GM19238 (cell line): ENCODE measurements around the gene PIP5KL1.
"Not testable (repeated sequence)": the region's sequence is repeated elsewhere in the genome, so short reads cannot be mapped to it uniquely, and the experiment has no call there.

Experiments
- DNase-seq: peaks from one replicate; pipeline ENCODE4 v3.0.0; 2011; ENCODE audit warnings: low spot score; ENCODE audit not compliant: insufficient read length

PIP5KL1 gene

DNA sequence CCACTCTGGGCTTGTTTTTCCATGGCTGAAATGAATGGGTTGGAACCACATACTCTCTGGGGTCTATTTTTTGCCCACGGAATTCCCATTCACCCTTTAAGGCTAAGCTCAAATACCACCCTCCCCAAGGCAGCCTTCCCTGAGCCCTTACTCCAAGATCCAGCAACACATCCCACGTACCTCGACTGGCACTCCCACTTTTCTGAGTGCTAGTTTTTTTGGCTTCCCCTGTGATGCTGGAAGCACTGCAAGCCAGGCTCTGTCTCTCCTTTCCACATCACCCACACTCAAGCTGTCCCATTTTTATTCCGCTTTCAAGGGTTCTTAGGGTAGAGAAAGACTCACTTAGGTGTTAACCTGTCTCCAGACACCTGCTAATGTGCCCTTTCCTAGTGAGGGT, 37.2 kb downstream of the PIP5KL1 start:
- no peak for DNase-seq

DNA sequence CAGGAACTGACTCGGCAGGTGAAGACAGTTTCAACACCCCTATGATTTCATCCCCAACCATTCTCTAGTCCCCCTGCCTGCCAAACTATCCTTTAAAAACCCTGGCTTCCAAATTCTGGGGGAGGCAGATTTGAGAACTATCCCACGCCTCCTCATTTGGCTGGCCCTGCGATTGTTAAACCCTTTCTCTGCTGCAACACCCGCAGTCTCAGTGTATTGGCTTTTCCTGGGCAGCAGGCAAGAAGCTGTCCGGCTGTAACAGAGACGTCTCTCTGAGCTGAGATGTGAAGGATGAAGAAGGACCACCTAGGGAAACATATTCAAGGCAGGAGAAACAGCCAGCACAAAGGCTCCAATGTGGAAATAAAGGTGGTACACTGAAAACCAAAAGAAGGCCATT, 37.7 kb downstream of the PIP5KL1 start:
- DNase-seq, result no peak

DNA sequence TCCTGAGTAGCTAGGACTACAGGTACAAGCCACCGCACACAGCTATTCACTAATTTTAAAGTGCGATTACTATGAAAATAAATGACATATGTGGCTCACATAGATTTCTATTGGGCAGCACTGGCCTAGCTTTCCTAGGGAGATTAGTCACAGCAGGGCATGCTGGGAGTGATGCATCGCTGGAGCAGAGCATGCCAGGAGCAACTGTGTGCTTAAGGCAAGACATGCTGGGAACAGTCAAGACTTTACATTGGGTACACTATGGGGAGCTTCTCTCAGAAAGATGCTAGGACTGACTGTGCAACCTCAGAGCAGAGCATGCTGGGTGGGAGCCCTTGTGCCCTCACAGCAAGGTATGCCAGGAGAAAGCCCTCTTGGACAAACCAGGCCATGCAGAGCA, 40.5 kb downstream of the PIP5KL1 start:
- no peak for DNase-seq

DNA sequence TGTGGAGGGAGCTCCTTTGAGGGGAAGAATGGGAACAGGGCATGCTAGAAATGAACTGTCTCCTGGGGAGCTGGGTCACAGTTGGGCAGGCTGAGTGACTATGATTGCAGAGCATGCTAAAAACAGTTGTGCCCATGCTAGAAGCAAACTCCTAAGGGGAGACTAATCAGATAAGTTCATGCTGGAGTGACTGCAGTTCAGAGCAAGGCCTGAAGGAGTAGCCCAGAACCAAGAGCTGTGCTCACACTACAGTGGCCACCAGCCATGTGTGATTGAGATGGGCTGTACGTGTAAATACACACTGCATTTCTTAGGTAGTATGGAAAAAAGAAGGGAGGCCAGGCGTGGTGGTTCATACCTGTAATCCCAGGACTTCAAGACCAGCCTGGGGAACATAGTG, 42.8 kb downstream of the PIP5KL1 start:
- no peak for DNase-seq

DNA sequence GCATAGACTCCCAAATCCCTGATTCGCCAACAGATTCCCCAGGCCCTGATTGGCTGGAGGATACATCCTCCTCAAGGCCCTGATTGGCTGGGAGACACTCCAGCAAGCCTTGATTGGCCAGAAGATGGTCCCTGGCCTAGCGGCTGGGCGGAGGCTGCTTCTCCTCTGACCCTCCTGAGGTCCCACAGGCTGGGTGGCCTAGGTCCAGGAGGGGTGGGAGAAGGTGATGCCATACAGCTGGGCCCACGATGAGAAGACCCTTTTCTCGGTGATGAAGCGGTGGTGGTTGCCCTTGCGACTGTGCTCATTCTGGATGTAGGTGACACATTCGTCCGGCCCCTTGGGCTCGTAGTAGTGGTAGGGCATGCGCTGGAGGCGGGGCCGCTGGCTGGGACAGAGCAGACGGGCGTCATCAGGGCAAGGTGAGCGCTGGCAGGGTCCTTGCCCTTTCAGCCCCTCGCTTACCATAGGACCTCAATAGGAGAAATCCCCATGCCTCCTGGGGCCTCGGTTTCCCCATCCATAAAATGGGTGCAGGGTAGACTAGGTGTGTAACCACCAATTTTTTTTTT, 44.1 kb downstream of the PIP5KL1 start:
- DNase-seq, result no peak

GRCh38 chr9:127885508-127886281, 44.9 kb downstream of the PIP5KL1 start:
- no peak for DNase-seq

DNA sequence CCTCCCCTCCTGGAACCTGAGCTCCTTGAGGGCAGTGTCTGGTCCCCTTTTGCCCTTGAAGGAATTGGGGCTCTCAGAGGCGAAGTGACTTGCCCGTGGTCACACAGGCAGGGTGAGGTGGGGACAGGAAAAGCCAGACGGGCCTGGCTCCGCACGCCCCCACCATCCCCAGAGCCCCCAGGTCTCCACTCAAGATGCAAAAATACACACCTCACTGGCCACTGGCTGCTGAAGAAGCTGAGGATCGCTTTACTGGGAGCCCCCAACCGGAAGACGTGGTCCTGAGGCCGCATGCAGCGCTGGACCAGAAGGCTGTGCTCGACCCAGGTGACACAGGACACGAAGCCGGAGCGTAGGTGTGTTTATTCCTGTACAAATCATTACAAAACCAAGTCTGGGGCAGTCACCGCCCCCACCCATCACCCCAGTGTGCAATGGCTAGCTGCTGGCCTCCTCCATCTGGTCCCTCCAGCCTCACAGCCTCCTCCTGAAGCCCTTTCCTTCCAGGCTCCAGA, 45.5 kb downstream of the PIP5KL1 start:
- no peak for DNase-seq

- DNase-seq, result no peak
These were observed 46.1 kb downstream of the PIP5KL1 start for GRCh38 chr9:127884427-127884911.

DNA sequence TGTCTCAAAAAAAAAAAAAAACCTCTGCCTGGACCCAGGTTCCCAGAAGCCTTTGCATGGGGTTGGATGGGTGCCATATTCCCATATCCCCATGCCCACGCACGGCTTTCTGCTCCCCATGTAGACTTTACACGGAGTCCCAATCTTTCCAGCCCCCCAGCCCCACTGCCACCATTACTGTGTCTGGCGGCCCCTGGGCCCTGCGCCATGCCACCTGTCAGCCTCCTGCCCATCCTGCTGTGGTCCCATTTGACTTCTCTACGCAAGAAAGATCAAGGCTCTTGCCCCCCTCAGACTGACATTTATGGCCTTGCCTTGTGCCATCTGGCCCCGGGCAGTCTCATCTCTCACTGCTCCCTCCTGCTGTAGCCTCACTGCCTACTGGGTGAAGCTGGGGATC, 46.6 kb downstream of the PIP5KL1 start:
- DNase-seq, result no peak

- DNase-seq, result not testable (repeated sequence)
These were observed 48.9 kb downstream of the PIP5KL1 start for GRCh38 chr9:127881715-127882114.

DNA sequence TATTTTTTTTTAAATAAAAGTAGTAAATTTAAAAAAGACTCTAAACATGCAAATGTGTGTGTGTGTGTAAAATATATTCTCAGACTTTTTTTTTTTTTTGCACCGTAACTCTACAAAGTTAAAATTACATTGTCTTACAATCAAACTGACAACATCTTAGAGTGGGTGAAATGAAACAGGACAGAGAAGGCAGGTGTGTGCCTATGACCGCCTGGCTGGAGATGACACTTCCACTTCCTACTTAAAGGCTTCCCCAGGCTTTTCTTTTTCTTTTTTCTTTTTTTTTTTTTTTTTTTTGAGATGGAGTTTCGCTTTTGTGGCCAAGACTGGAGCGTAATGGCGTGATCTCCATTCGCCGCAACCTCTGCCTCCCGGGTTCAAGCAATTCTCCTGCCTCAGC, 50.4 kb downstream of the PIP5KL1 start:
- no peak for DNase-seq

DNA sequence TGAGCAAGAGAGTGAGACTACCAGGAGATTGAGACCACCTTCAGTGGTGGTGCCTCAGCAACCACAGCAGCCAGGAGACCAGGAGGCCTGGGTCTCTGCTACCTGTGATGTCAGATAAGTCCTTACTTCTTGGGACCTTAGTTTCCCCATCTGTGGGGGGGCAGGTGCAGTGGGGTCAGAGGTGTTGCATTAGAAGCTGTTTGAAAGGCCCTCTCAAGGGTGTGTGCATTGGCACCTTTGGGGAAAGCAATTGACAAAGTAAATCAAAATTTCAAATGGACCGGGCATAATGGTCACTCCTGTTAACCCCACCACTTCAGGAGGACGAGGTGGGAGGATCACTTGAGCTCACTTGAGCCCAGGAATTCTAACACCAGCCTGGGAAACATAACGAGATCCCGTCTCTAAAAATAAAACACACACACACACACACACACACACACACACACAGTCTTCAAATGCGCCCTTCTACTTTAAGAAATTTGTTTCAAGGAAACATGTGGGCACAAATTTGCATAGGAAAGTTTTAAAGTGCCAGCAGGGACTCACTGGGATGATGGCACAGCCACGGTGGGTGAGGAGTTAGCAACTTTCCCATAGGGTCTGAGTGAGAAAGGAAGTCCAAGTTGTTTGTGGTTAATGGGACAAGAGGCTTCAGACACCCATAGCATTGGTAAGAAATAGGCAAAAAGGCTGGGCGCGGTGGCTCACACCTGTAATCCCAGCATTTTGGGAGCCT, 51.8 kb downstream of the PIP5KL1 start:
- DNase-seq, result no peak

- no peak for DNase-seq
These were observed 52.5 kb downstream of the PIP5KL1 start for GRCh38 chr9:127878001-127878651.

GRCh38 chr9:127877566-127877998, 53.0 kb downstream of the PIP5KL1 start, which contains the start of gene AK1:
Gene AK1 (minus strand): TSS chr9:127877675. CDS start chr9:127874617, 3,058 bp downstream.
- DNase-seq, result no peak

DNA sequence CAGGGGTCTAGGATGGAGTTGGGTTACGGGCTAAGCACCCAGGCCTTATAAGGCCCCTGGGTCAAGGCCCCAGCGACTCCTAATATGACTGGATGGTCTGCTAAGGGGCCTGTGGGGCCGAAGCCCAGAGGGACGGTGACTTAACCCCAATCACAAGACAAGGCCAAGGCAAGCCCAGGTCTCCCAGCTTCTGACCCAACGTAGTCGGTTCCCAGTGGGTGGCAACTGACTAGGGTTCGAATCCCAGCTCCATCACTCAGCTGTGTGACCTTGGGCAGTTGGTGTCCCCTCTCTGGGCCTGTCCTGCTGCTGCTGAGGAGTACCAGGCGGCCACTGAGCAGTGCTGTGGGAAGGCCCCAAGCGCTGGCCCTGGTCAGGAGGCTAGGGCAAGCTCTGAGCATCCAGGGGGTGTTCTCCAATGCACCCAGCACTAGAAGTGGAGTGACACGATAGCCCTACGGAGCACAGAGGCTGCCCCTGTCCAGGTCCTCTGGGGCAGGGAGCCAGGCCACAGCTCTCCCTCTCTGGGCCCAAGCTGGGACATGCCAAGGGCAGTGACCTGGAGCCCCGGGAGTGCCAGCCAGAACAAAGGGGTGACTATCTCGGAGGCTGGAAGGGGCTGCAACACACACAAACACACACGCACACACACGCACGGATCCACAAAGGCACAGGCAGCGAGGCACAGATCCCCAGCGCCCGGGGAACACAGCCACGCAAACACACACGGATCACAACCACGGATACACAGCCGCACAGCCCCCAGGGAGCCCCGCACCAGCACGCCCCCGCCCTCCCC, 53.6 kb downstream of the PIP5KL1 start:
- no peak for DNase-seq

DNA sequence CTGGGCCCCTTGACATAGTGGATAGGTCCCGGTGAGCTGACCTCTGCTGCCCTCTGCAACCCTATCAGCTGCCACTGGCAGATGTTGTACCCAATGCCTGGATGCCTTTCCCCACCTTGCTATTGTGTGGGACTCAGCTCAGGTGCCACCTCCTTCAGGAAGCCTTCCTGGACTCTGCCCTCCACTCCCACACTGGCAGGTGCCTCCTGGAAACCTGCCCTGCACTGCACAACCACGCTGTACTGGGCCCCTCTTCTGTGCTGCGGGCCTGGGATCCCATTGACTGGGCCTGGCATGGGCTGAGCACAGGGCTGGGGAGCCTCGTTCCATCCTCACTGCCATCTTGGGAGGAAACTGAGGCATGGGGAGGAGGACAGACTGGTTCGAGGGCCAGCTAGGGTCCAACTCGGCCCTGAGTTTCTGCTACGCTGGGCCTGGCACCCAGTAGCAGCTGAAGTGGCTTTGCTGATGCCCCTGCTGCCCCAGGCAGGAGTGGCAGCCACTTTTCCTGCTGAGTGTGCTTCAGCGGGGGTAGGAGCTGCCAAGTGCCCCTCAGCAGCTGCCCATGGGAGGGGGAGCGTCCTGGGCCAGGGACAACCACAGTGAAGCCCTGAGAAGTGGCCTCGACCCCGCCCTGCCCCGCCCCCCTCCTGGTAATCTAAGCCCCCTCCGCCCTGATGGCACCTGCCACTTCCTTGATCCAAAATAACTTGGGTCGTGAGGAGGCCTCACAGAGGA, 54.4 kb downstream of the PIP5KL1 start:
- DNase-seq, result no peak

DNA sequence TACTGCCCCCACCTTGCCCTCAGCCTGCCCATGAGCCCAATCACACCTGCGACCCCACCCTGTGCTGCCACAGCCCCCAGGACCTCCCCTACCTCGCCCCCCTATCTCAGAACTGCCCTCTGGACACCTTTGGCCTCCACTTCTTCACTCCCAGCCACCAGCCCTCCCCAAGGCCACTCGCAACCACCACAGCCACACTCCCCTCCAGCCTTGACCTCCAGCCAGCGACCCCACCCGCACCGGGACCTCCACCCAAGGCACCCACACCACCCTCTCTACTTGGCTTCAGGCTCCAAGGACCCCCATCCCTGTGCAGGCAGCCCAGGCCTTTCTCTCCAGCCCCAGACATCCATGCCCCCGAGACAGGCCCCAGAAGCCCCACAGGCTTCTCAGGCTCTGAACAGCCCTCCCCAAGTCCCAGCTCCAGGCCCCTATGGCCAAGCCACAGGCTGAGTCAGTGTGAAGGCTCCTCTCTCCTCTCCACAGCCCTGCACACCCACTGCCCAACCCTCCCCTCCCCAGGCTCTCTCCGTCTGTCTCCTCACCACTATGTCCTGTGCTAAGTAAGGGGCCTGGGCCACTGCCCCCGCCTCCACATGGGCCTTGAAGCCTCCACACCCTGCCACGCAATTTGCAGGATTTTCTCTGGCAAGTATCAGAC, 55.1 kb downstream of the PIP5KL1 start:
- no peak for DNase-seq

DNA sequence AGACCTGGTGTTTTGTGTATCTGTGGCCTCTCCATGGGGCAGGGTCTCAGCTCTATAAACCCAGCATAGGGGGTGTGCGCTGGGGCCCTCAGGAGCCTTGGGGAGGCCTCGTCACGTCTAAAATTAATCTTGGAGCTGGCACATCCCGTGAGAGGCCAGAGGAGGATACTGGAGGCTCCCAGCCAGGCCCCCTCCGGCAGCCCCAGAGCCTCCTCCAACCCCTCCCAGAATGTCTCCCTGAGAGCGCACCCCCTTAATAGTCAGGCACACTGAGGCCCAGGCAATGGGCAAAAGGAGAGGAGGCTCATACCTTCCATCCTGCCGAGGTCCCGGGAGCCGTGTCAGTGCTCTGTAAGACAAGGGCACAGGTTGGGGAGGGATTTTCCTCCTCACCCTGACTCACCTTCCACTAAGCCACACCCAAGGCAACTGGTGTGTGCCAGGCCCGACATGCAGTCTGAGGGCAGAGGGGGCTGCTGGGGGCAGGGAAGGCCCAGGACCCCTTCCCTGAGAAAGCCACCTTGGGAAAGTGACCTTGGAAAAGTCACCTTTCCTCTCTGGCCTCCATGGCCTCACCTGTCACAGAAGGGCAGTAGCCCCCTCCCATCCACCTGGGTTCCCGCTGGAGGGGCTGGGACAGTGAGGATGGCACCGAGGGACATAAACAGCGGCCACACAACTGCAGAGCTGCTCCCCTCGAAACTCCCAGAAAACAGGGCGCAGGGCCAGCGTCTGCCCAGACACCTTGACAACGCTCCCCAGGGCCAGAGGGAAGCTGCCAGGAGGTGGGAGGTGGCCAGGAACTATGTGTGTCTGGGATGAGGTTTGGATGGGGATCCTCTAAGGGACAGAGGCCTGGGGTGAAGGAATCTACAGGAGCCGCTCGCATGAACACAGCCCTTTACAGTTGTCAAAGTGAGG, 56.0 kb downstream of the PIP5KL1 start:
- no peak for DNase-seq
